ENCODE measurements around the gene KRT4. TPM values are rescaled to one million over a fixed set of nuclear protein-coding genes. Genes with fewer than 3 reads are reported as not detected.

KRT4 gene
- polyA plus RNA-seq, 1 donor from 2014 or later, result not detected

GRCh38 chr12:52776435-52776834 lies 37.5 kb downstream of the KRT4 start:
- Histone ChIP-seq H3K27me3 (ENCODE audit: insufficient read depth, low read depth, low read length) (no peaks in the 10 kb centered on the region), H3K9me2 (ENCODE audit: insufficient read depth, low read length) (no peaks in the 10 kb centered on the region), H3K9ac (ENCODE audit: low read length) (no peak overlapping the region), H3K27ac (ENCODE audit: low read length) (no peak overlapping the region), H2AFZ (ENCODE audit: low read depth, low read length) (no peak overlapping the region), H3K79me2 (replicated peaks; ENCODE audit: insufficient read depth, low read length) (no peaks in the 10 kb centered on the region), H3K36me3 (ENCODE audit: insufficient read depth, low read length) (no peaks in the 10 kb centered on the region), H3K9me3 (ENCODE audit: low read length) (no peaks in the 10 kb centered on the region), H3K4me2 (ENCODE audit: low read length) (no peak overlapping the region), H3F3A (ENCODE audit: insufficient read depth, low read length, poor library complexity, severe bottlenecking) (no peaks in the 10 kb centered on the region), H3K4me3 (ENCODE audit: low read length) (no peak overlapping the region), H4K20me1 (ENCODE audit: insufficient read depth) (no peaks in the 10 kb centered on the region)
- TF ChIP-seq POLR2AphosphoS5 (IDR thresholded peaks at IDR 0.05) (no peak), EZH2 (IDR thresholded peaks at IDR 0.05; ENCODE audit: borderline replicate concordance, insufficient read depth, low read length, poor library complexity, severe bottlenecking) (no peak), REST (IDR thresholded peaks at IDR 0.05; ENCODE audit: borderline replicate concordance) (no peak), MXI1 (conservative IDR thresholded peaks at IDR 0.05; ENCODE audit: poor library complexity, severe bottlenecking) (no peak), CTCF (IDR thresholded peaks at IDR 0.05; ENCODE audit: poor library complexity, severe bottlenecking) (no peak), SMC3 (conservative IDR thresholded peaks at IDR 0.05; ENCODE audit: poor library complexity) (no peak), EP300 (conservative IDR thresholded peaks at IDR 0.05; ENCODE audit: poor library complexity, severe bottlenecking) (no peak), TAF1 (IDR thresholded peaks at IDR 0.05; ENCODE audit: low read depth) (no peak), RAD21 (conservative IDR thresholded peaks at IDR 0.05) (no peak)

- TF ChIP-seq CTCF (IDR thresholded peaks at IDR 0.05; ENCODE audit: poor library complexity, severe bottlenecking), result no peak
- TF ChIP-seq POLR2AphosphoS5 (IDR thresholded peaks at IDR 0.05), result no peak
- no peaks in the 10 kb centered on the region for H3K36me3 ChIP-seq (ENCODE audit: insufficient read depth, low read length)
- no peaks in the 10 kb centered on the region for H3K27me3 ChIP-seq (ENCODE audit: insufficient read depth, low read depth, low read length)
- H3K9ac ChIP-seq (ENCODE audit: low read length), result no peak overlapping the region
- H3K4me2 ChIP-seq (ENCODE audit: low read length), result no peak overlapping the region
- H3F3A ChIP-seq (ENCODE audit: insufficient read depth, low read length, poor library complexity, severe bottlenecking), result no peaks in the 10 kb centered on the region
- no peak overlapping the region for H3K27ac ChIP-seq (ENCODE audit: low read length)
- no peaks in the 10 kb centered on the region for H3K9me2 ChIP-seq (ENCODE audit: insufficient read depth, low read length)
- H3K79me2 ChIP-seq (replicated peaks; ENCODE audit: insufficient read depth, low read length), result no peaks in the 10 kb centered on the region
- no peaks in the 10 kb centered on the region for H4K20me1 ChIP-seq (ENCODE audit: insufficient read depth)
- H3K4me3 ChIP-seq (ENCODE audit: low read length), result no peak overlapping the region
- H3K9me3 ChIP-seq (ENCODE audit: low read length), result no peaks in the 10 kb centered on the region
- H2AFZ ChIP-seq (ENCODE audit: low read depth, low read length), result no peak overlapping the region
Observed at GRCh38 chr12:52774629-52775250, 39.2 kb downstream of the KRT4 start.

All from neural cell (in vitro differentiated cells).